Measurements from ENCODE around the gene MTMR1. TPM values are rescaled to one million over a fixed set of nuclear protein-coding genes. Genes with fewer than 3 reads are reported as not detected.

MTMR1 gene
- total RNA-seq, 4 donors from 2014 or later = 17.6 to 28.4 (median 24.6) TPM

- Histone ChIP-seq H3K36me3 (peaks cover 0 to 8% of the 10 kb centered on the region in 2 donors), H3K27ac (no peak overlapping the region), H3K4me3 (replicated peaks in 1 of 3) (no peak overlapping the region), H3K27me3 (no peaks in the 10 kb centered on the region), H3K9me3 (no peaks in the 10 kb centered on the region), H3K4me1 (no peaks in the 10 kb centered on the region)
- DNase-seq = no peak
- intact Hi-C loops (cut with DNase I) = no loop called here
- WGBS, 2 donors = 90 to 96% methylated on average over 4 of the region's 4 CpGs
- TF ChIP-seq, protein P1, sequence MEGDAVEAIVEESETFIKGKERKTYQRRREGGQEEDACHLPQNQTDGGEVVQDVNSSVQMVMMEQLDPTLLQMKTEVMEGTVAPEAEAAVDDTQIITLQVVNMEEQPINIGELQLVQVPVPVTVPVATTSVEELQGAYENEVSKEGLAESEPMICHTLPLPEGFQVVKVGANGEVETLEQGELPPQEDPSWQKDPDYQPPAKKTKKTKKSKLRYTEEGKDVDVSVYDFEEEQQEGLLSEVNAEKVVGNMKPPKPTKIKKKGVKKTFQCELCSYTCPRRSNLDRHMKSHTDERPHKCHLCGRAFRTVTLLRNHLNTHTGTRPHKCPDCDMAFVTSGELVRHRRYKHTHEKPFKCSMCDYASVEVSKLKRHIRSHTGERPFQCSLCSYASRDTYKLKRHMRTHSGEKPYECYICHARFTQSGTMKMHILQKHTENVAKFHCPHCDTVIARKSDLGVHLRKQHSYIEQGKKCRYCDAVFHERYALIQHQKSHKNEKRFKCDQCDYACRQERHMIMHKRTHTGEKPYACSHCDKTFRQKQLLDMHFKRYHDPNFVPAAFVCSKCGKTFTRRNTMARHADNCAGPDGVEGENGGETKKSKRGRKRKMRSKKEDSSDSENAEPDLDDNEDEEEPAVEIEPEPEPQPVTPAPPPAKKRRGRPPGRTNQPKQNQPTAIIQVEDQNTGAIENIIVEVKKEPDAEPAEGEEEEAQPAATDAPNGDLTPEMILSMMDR (IDR thresholded peaks at IDR 0.05) = no peak
- no peak for TF ChIP-seq POLR2A (IDR thresholded peaks at IDR 0.05)
Observed at GRCh38 chrX:150753357-150753756, 60.2 kb downstream of the MTMR1 start.

DNA sequence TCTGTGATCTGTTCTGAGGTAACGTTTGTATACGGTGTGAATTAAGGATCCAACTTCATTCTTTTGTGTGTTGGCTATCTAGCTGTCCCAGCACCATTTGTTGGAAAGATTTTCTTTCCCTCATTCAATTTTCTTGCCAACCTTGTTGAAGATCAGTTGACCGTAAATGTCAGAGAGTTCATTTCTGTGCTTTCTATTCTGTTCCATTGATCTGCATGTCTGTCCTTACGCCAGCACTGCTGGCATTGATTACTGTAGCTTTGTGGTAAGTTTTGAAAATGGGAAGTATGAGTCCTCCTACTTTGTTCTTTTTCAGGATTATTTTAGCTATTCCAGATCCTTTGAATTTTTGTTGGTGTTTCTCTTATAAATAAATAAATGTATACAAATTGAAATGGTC lies 60.8 kb downstream of the MTMR1 start:
- Histone ChIP-seq H3K36me3 (peaks cover 0 to 8% of the 10 kb centered on the region in 2 donors), H3K4me3 (replicated peaks in 1 of 3) (no peak overlapping the region), H3K27me3 (no peaks in the 10 kb centered on the region), H3K27ac (no peak overlapping the region), H3K4me1 (no peaks in the 10 kb centered on the region), H3K9me3 (no peaks in the 10 kb centered on the region)
- intact Hi-C loops (cut with DNase I) = no loop called here
- WGBS, 2 donors = 76 to 86% methylated on average over 4 of the region's 4 CpGs
- TF ChIP-seq, protein P1 (IDR thresholded peaks at IDR 0.05) = no peak
- no peak for TF ChIP-seq POLR2A (IDR thresholded peaks at IDR 0.05)
- DNase-seq = no peak

DNA sequence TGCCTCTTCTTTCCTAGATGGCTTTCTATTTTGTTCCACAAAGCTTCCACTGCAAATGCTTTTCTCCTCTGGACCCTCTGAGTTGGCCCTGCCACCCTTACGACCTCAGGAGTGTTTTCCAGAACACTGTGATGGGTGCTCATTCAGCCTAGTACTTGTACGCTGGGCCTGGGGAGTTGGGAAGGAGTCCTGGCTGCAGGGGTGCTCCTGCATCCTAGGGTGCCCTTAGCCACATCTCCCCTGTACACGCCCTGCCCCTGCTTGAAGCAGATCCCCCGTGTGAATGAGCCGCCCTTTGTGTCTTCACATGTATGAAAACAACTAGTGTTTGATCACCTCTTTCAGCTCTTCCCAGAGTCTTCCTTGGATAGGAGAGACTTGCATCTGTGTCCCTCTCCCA lies 64.2 kb downstream of the MTMR1 start:
- Histone ChIP-seq H3K36me3 (no peaks in the 10 kb centered on the region), H3K27ac (no peak overlapping the region), H3K27me3 (no peaks in the 10 kb centered on the region), H3K4me3 (replicated peaks in 1 of 3) (no peak overlapping the region), H3K4me1 (no peaks in the 10 kb centered on the region), H3K9me3 (no peaks in the 10 kb centered on the region)
- intact Hi-C loops (cut with DNase I) = no loop called here
- no peak for DNase-seq
- 93 to 100% methylated on average over 1 to 5 of the region's 5 CpGs for WGBS, 2 donors
- no peak for TF ChIP-seq POLR2A (IDR thresholded peaks at IDR 0.05)
- TF ChIP-seq, protein P1 (IDR thresholded peaks at IDR 0.05) = no peak

DNA sequence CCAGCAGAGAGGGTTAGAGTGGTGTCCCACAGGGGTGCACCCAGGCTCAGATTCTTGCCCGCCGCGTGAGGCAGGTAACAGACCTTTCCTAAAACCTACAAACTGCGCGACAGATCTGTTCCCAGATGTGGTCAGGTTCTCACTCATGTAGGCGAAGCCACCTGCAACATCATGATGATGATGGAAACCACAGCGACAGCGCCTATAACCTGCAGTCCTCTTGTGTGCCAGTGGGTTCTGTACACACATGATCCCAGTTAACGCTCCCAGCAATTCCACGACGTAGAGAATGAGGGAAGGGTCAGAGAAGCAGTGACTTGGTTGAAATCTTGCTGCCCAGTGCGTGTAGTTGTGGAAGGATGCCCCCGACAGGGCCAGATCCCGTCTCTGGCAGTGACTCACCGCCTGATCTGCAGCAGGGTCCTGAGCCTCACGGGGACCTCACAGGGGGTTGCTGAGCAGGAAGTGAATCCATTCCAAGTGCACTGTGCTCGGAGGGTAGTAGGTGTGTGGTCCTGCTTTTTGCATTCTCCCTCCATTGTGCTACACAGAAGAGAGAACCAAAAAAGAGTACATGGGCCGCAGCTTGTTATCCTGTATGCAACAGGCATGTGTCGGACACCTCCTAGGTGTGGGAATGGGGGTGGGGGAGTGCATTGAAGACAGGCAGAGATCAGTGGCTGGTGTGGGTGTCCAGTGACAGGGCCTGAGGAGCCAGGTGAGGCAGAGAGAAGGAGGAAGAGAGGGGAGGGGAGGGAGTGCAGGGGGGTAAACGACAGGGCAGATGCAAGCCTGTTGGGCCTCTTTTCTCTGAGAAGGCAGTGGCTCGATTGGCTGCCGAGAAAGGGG lies 66.6 kb downstream of the MTMR1 start:
- TF ChIP-seq, protein P1 (IDR thresholded peaks at IDR 0.05) = no peak
- TF ChIP-seq POLR2A (IDR thresholded peaks at IDR 0.05) = no peak
- H3K27me3 ChIP-seq = no peaks in the 10 kb centered on the region
- H3K36me3 ChIP-seq = no peaks in the 10 kb centered on the region
- H3K4me1 ChIP-seq = no peaks in the 10 kb centered on the region
- WGBS, 2 donors = 94% methylated on average over 13 to 22 of the region's 22 CpGs
- intact Hi-C loops (cut with DNase I) = no loop called here
- H3K4me3 ChIP-seq (replicated peaks in 1 of 3) = no peak overlapping the region
- H3K9me3 ChIP-seq = no peaks in the 10 kb centered on the region
- H3K27ac ChIP-seq = no peak overlapping the region
- no peak for DNase-seq

DNA sequence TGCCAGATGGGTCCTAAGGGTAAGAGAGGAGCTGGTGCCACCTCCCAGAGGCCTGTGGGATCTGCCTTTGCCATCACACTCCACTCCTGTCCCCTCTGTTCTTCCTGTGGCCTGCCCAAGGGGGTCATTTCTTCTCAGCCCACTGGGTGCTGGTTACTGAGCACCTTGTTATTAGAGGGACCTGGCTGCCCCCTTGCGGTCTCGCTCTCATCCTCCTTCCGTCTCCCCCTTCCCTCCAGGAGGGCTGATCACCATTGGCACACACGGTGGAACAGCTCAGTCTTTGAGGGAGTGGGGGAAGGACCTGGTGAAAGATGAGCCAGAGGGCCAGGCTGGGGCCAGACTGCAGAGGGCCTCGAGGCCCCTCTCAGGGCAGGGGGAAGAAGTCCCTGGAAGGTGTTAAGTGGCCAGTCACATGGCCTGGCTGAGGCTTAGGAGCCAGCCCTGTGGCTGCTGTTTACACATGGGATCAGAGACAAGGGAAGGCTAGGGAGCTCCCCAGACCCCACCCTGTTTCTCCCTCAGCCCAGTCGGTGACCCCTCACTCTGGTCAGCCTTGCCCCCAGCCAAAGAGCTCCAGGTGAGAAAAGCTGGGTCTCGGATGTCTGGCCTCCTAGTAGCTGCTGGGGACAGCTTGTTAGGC lies 68.1 kb downstream of the MTMR1 start:
- no peaks in the 10 kb centered on the region for H3K27me3 ChIP-seq
- 64 to 87% methylated on average over 4 to 6 of the region's 7 CpGs for WGBS, 2 donors
- no peaks in the 10 kb centered on the region for H3K36me3 ChIP-seq
- TF ChIP-seq, protein P1 (IDR thresholded peaks at IDR 0.05) = no peak
- TF ChIP-seq POLR2A (IDR thresholded peaks at IDR 0.05) = no peak
- no peaks in the 10 kb centered on the region for H3K9me3 ChIP-seq
- intact Hi-C loops (cut with DNase I) = no loop called here
- no peak for DNase-seq
- no peak overlapping the region for H3K4me3 ChIP-seq (replicated peaks in 1 of 3)
- no peak overlapping the region for H3K27ac ChIP-seq
- no peaks in the 10 kb centered on the region for H3K4me1 ChIP-seq
